ENCODE results near the gene RPTOR. TPM values are rescaled to one million over a fixed set of nuclear protein-coding genes. Genes with fewer than 3 reads are reported as not detected.

Gene RPTOR
- total RNA-seq, 2 experiments from 2014 or later = 48.1 to 87.8 TPM

GRCh38 chr17:80883831-80884735 lies 339.4 kb downstream of the RPTOR start:
- no peak for DNase-seq (ENCODE audit: low spot score)
- Histone ChIP-seq H3K4me2 (ENCODE audit: low read length) (no peak overlapping the region), H3K9me2 (ENCODE audit: insufficient read depth, low read length) (no peaks in the 10 kb centered on the region), H3K79me2 (ENCODE audit: insufficient read depth, low read depth, low read length) (no peaks in the 10 kb centered on the region), H3K4me1 (ENCODE audit: insufficient read depth, low read length, poor library complexity, severe bottlenecking) (no peaks in the 10 kb centered on the region), H3K9me3 (ENCODE audit: low read length) (no peaks in the 10 kb centered on the region), H4K20me1 (ENCODE audit: insufficient read depth, low read length) (no peaks in the 10 kb centered on the region), H3K27ac (ENCODE audit: low read depth, low read length, poor library complexity, severe bottlenecking) (no peak overlapping the region), H3K4me3 (ENCODE audit: low read depth, low read length, poor library complexity, severe bottlenecking) (no peak overlapping the region), H2AFZ (ENCODE audit: low read length) (no peak overlapping the region), H3K36me3 (ENCODE audit: insufficient read depth, low read length) (peaks cover 50% of the 10 kb centered on the region)
- CTCF ChIA-PET (ENCODE audit: unreplicated experiment) = interaction anchor here (0.6 kb wide), 1 partner anchor 46 kb away, joined by 3 read pairs; no protein-coding TSS in a partner anchor
- no TSS peak for BruUV-seq (replicated peaks)
- POLR2A ChIA-PET = no interaction called here
- TF ChIP-seq EZH2phosphoT487 (IDR thresholded peaks at IDR 0.05; ENCODE audit: borderline replicate concordance, low read depth, low read length) = no peak
- intact Hi-C loops (cut with micrococcal nuclease; ENCODE audit: unreplicated experiment) = no loop called here

GRCh38 chr17:80884811-80885210 lies 340.2 kb downstream of the RPTOR start:
- no peak for TF ChIP-seq EZH2phosphoT487 (IDR thresholded peaks at IDR 0.05; ENCODE audit: borderline replicate concordance, low read depth, low read length)
- no peak for TF ChIP-seq CTCF (conservative IDR thresholded peaks at IDR 0.05; ENCODE audit: low read length)

GRCh38 chr17:80885947-80886582 lies 341.4 kb downstream of the RPTOR start:
- TF ChIP-seq EZH2phosphoT487 (IDR thresholded peaks at IDR 0.05; ENCODE audit: borderline replicate concordance, low read depth, low read length) (no peak), CTCF (conservative IDR thresholded peaks at IDR 0.05; ENCODE audit: low read length) (no peak)
- Histone ChIP-seq H4K20me1 (ENCODE audit: insufficient read depth, low read length) (no peaks in the 10 kb centered on the region), H3K4me1 (ENCODE audit: insufficient read depth, low read length, poor library complexity, severe bottlenecking) (no peaks in the 10 kb centered on the region), H2AFZ (ENCODE audit: low read length) (no peak overlapping the region), H3K4me2 (ENCODE audit: low read length) (no peak overlapping the region), H3K9me3 (ENCODE audit: low read length) (no peaks in the 10 kb centered on the region), H3K9me2 (ENCODE audit: insufficient read depth, low read length) (no peaks in the 10 kb centered on the region), H3K27ac (ENCODE audit: low read depth, low read length, poor library complexity, severe bottlenecking) (no peak overlapping the region), H3K79me2 (ENCODE audit: insufficient read depth, low read depth, low read length) (no peaks in the 10 kb centered on the region), H3K36me3 (ENCODE audit: insufficient read depth, low read length) (peaks cover 48% of the 10 kb centered on the region), H3K4me3 (ENCODE audit: low read depth, low read length, poor library complexity, severe bottlenecking) (no peak overlapping the region)
- CTCF ChIA-PET (ENCODE audit: unreplicated experiment) = no interaction called here
- intact Hi-C loops (cut with micrococcal nuclease; ENCODE audit: unreplicated experiment) = no loop called here
- no TSS peak for BruUV-seq (replicated peaks)
- POLR2A ChIA-PET = no interaction called here
- DNase-seq (ENCODE audit: low spot score) = no peak

More at GRCh38 chr17:80884811-80885210, 340.2 kb downstream of the RPTOR start:
- H3K79me2 ChIP-seq (ENCODE audit: insufficient read depth, low read depth, low read length) = no peaks in the 10 kb centered on the region
- H3K4me1 ChIP-seq (ENCODE audit: insufficient read depth, low read length, poor library complexity, severe bottlenecking) = no peaks in the 10 kb centered on the region
- no peaks in the 10 kb centered on the region for H3K9me2 ChIP-seq (ENCODE audit: insufficient read depth, low read length)
- BruUV-seq (replicated peaks) = no TSS peak
- no peak overlapping the region for H3K27ac ChIP-seq (ENCODE audit: low read depth, low read length, poor library complexity, severe bottlenecking)
- no peak overlapping the region for H3K4me2 ChIP-seq (ENCODE audit: low read length)
- ChIA-PET POLR2A (no interaction called here), CTCF (ENCODE audit: unreplicated experiment) (interaction anchor here (0.6 kb wide), 1 partner anchor 45 kb away, joined by 3 read pairs; no protein-coding TSS in a partner anchor)
- intact Hi-C loops (cut with micrococcal nuclease; ENCODE audit: unreplicated experiment) = no loop called here
- no peak overlapping the region for H2AFZ ChIP-seq (ENCODE audit: low read length)
- H3K4me3 ChIP-seq (ENCODE audit: low read depth, low read length, poor library complexity, severe bottlenecking) = no peak overlapping the region
- no peaks in the 10 kb centered on the region for H3K9me3 ChIP-seq (ENCODE audit: low read length)
- DNase-seq (ENCODE audit: low spot score) = no peak
- no peaks in the 10 kb centered on the region for H4K20me1 ChIP-seq (ENCODE audit: insufficient read depth, low read length)
- peaks cover 50% of the 10 kb centered on the region for H3K36me3 ChIP-seq (ENCODE audit: insufficient read depth, low read length)

All from OCI-LY7 (cell line).